CD14-positive monocyte (primary cell): ENCODE measurements around the gene MAST4. TPM values are rescaled to one million over a fixed set of nuclear protein-coding genes. Genes with fewer than 3 reads are reported as not detected.

Source experiments
- DNase-seq, 3 donors: peaks; one replicate each; pipeline ENCODE4 v3.0.0-alpha.2; 2011 to 2022
- H2AFZ ChIP-seq: 2 replicates; pipeline ENCODE4 v1.6.0; 2012; ENCODE audit warnings: mild to moderate bottlenecking, low read depth, low read length, inconsistent platforms; ENCODE audit not compliant: insufficient read depth, poor library complexity, severe bottlenecking
- H3K27ac ChIP-seq, 2 donors: 1 replicate in 1 of 2; 2 replicates in 1 of 2; pipeline ENCODE4 v1.5.1; 2012 to 2013; ENCODE audit warnings: low read length in 2 of 2, control low read depth in 1 of 2, inconsistent platforms in 1 of 2, low read depth in 1 of 2, mild to moderate bottlenecking in 1 of 2
- H3K27me3 ChIP-seq, 2 donors: one replicate each; pipeline versions ENCODE4 v1.6.0 to v1.6.1; 2011 to 2013; ENCODE audit warnings: low read length in 2 of 2; ENCODE audit not compliant: control insufficient read depth in 2 of 2, insufficient read depth in 2 of 2
- H3K36me3 ChIP-seq, 2 donors: replicated peaks in 1 of 2; 1 replicate in 1 of 2; 2 replicates in 1 of 2; pipeline versions ENCODE4 v1.5.1 to v1.6.1; 2012 to 2013; ENCODE audit warnings: low read length in 2 of 2, control low read depth in 1 of 2, inconsistent platforms in 1 of 2, mild to moderate bottlenecking in 1 of 2; ENCODE audit not compliant: insufficient read depth in 2 of 2, control insufficient read depth in 1 of 2
- H3K4me1 ChIP-seq, 2 donors: 1 replicate in 1 of 2; 2 replicates in 1 of 2; pipeline versions ENCODE4 v1.5.1 to v1.6.1; 2012 to 2013; ENCODE audit warnings: low read length in 2 of 2, control low read depth in 1 of 2, inconsistent platforms in 1 of 2, mild to moderate bottlenecking in 1 of 2, moderate library complexity in 1 of 2; ENCODE audit not compliant: insufficient read depth in 2 of 2, control insufficient read depth in 1 of 2
- H3K4me2 ChIP-seq: replicated peaks from 2 replicates; pipeline ENCODE3; 2012; ENCODE audit warnings: low read length, moderate library complexity, mild to moderate bottlenecking; ENCODE audit not compliant: poor library complexity, severe bottlenecking; ENCODE audit errors: extremely low read depth
- H3K4me3 ChIP-seq, 3 experiments: fragments of 200-600 bp in 1 of 3; sonication (generic) in 1 of 3; replicated peaks in 1 of 3; 1 replicate in 2 of 3; 2 replicates in 1 of 3; pipeline ENCODE4 v1.5.1; 2011 to 2013; ENCODE audit warnings: low read length in 3 of 3, mild to moderate bottlenecking in 3 of 3, control low read depth in 2 of 3, low read depth in 2 of 3, inconsistent platforms in 1 of 3, moderate library complexity in 1 of 3
- H3K79me2 ChIP-seq: 2 replicates; pipeline ENCODE4 v1.6.0; 2012; ENCODE audit warnings: mild to moderate bottlenecking, control low read depth, inconsistent platforms, low read length, moderate library complexity; ENCODE audit not compliant: insufficient read depth
- H3K9ac ChIP-seq: 2 replicates; pipeline ENCODE4 v1.6.0; 2017; ENCODE audit warnings: low read length, mild to moderate bottlenecking; ENCODE audit not compliant: insufficient read depth, poor library complexity, severe bottlenecking
- H3K9me3 ChIP-seq, 2 donors: replicated peaks in 1 of 2; 1 replicate in 1 of 2; 2 replicates in 1 of 2; pipeline versions ENCODE4 v1.5.1 to v1.6.1; 2012 to 2013; ENCODE audit warnings: low read length in 2 of 2, control low read depth in 1 of 2; ENCODE audit not compliant: control insufficient read depth in 1 of 2, insufficient read depth in 1 of 2
- H4K20me1 ChIP-seq: 2 replicates; pipeline ENCODE4 v1.6.0; 2012; ENCODE audit warnings: mild to moderate bottlenecking, low read length, control low read depth, moderate library complexity; ENCODE audit not compliant: insufficient read depth
- H3K27ac Mint-ChIP-seq, 7 donors: one replicate each; pipeline ENCODE4 v1.8.0; 2020; ENCODE audit warnings: mild to moderate bottlenecking in 7 of 7, mixed read lengths in 7 of 7, moderate library complexity in 6 of 7, inconsistent platforms in 2 of 7
- H3K27me3 Mint-ChIP-seq, 3 donors: one replicate each; pipeline ENCODE4 v1.8.0; 2021 to 2022; ENCODE audit warnings: low read depth in 3 of 3, mild to moderate bottlenecking in 3 of 3, mixed read lengths in 3 of 3, moderate library complexity in 3 of 3, inconsistent platforms in 1 of 3
- H3K36me3 Mint-ChIP-seq, 2 donors: one replicate each; pipeline ENCODE4 v1.8.0; 2020; ENCODE audit warnings: mixed read lengths in 2 of 2, inconsistent platforms in 1 of 2, mild to moderate bottlenecking in 1 of 2
- H3K4me1 Mint-ChIP-seq: one replicate; pipeline ENCODE4 v1.8.0; 2020; ENCODE audit warnings: mild to moderate bottlenecking, mixed read lengths
- H3K4me3 Mint-ChIP-seq, 2 donors: one replicate each; pipeline ENCODE4 v1.8.0; 2020; ENCODE audit warnings: mild to moderate bottlenecking in 2 of 2, mixed read lengths in 2 of 2, moderate library complexity in 1 of 2
- H3K9me3 Mint-ChIP-seq, 7 donors: one replicate each; pipeline ENCODE4 v1.8.0; 2020 to 2022; ENCODE audit warnings: mixed read lengths in 7 of 7, mild to moderate bottlenecking in 6 of 7, moderate library complexity in 6 of 7, inconsistent platforms in 2 of 7
- CTCF ChIP-seq: fragments of 200-600 bp; IDR thresholded peaks from one replicate; pipeline ENCODE4 v1.8.0; 2022; ENCODE audit warnings: antibody characterized with exemption, mild to moderate bottlenecking
- WGBS: methylation state at CpG from one replicate; pipeline ENCODE4 v1.1.5; 2013; ENCODE audit warnings: missing lambda C conversion rate; ENCODE audit not compliant: insufficient coverage; 5-methylcytosine and 5-hydroxymethylcytosine counted together
- intact Hi-C, 2 donors: fragments of 100-400 bp; cut with micrococcal nuclease; formaldehyde crosslinking; loops; one replicate each; pipeline versions ENCODE4 v1.15.0 to v1.15.1; 2023
- polyA plus RNA-seq, 3 donors: library from polyadenylated mRNA; depleted of rRNA in 1 of 3; unstranded in 2 of 3; stranded (reverse) in 1 of 3; fragments of 300-500 nt in 2 of 3; fragments of >200 nt in 1 of 3; fragmentation: Illumina TruSeq in 2 of 3; gene quantifications; 1 replicate in 2 of 3; 2 replicates in 1 of 3; pipeline ENCODE4 v1.2.3, GENCODE V29; 2012 to 2021

Gene MAST4
- polyA plus RNA-seq, 3 donors: 0.03 to 0.24 TPM; not detected in 1

GRCh38 chr5:67029481-67029880, 433.3 kb downstream of the MAST4 start:
- Histone ChIP-seq H3K27ac (no peak overlapping the region), H3K4me2 (no peak overlapping the region), H3K4me3 (no peak overlapping the region), H3K36me3 (no peaks in the 10 kb centered on the region), H4K20me1 (no peaks in the 10 kb centered on the region), H3K27me3 (no peaks in the 10 kb centered on the region), H3K9me3 (no peaks in the 10 kb centered on the region), H3K9ac (no peak overlapping the region), H3K4me1 (peaks cover 13 to 18% of the 10 kb centered on the region in 2 donors), H3K79me2 (no peaks in the 10 kb centered on the region), H2AFZ (no peak overlapping the region)
- H3K4me1 Mint-ChIP-seq: peaks cover 25% of the 10 kb centered on the region
- H3K27me3 Mint-ChIP-seq: peaks cover 0 to 1% (median 1%) of the 10 kb centered on the region in 3 donors
- intact Hi-C loops: no loop called here
- H3K4me3 Mint-ChIP-seq: no peak overlapping the region
- H3K27ac Mint-ChIP-seq: no peak overlapping the region
- DNase-seq: no peak
- H3K9me3 Mint-ChIP-seq: no peaks in the 10 kb centered on the region
- no peak for TF ChIP-seq CTCF
- H3K36me3 Mint-ChIP-seq: no peaks in the 10 kb centered on the region

DNA sequence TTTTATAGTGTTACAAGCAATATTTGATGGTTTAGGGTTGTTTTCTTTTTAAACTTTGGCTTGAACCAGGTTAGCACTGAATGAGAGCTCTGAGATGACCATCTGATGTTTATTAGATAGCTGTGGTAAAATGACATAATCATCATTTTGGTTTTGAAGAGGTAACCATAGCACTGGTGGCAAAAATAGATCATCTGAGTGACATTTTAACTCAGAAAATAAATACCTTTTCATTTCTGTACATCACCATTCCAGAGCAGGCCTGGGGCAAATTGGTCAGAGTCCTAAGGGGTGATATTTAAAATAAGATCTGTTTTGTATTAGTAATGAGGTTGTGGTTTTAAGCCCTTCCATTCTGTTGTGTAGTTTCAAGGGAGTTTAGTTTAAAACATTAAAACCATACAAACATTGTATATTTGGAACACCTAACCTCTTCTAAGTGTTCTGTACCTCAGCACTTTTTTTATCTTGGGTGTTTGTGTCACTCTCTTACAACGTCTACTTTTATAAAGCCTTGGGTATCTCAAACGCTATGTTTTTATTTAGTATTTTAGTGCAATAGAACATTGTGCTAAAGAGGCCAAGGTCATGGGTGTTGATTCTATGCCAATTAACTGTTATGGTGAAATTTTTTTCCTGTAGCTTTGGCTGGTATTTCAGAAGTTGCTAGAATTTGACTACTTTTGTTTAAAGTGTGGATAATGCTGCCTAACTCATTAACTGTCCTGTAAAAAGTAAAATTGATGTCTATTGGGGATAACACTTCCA, 434.3 kb downstream of the MAST4 start:
- H2AFZ ChIP-seq: no peak overlapping the region
- H3K27ac ChIP-seq: no peak overlapping the region
- H3K4me2 ChIP-seq: no peak overlapping the region
- Mint-ChIP-seq H3K27me3 (peaks cover 0 to 1% (median 1%) of the 10 kb centered on the region in 3 donors), H3K27ac (no peak overlapping the region), H3K4me1 (peaks cover 35% of the 10 kb centered on the region), H3K9me3 (no peaks in the 10 kb centered on the region), H3K36me3 (no peaks in the 10 kb centered on the region), H3K4me3 (no peak overlapping the region)
- H4K20me1 ChIP-seq: no peaks in the 10 kb centered on the region
- peaks cover 14 to 21% of the 10 kb centered on the region in 2 donors for H3K4me1 ChIP-seq
- H3K9me3 ChIP-seq: no peaks in the 10 kb centered on the region
- H3K9ac ChIP-seq: no peak overlapping the region
- WGBS: no CpG with 5 or more reads among the region's 2 CpGs
- H3K27me3 ChIP-seq: no peaks in the 10 kb centered on the region
- no peak for TF ChIP-seq CTCF
- H3K79me2 ChIP-seq: no peaks in the 10 kb centered on the region
- no peak overlapping the region for H3K4me3 ChIP-seq
- DNase-seq: no peak
- intact Hi-C loops: no loop called here
- H3K36me3 ChIP-seq: no peaks in the 10 kb centered on the region
